ENCODE data around the gene SWAP70. TPM values are rescaled to one million over a fixed set of nuclear protein-coding genes. Genes with fewer than 3 reads are reported as not detected.

The SWAP70 gene
- total and polyA plus RNA-seq, 2 of the 13 experiments (the other 11 are each of a cell fraction or from before 2014, with no cell fraction given): 4.6 to 8.7 TPM

DNA sequence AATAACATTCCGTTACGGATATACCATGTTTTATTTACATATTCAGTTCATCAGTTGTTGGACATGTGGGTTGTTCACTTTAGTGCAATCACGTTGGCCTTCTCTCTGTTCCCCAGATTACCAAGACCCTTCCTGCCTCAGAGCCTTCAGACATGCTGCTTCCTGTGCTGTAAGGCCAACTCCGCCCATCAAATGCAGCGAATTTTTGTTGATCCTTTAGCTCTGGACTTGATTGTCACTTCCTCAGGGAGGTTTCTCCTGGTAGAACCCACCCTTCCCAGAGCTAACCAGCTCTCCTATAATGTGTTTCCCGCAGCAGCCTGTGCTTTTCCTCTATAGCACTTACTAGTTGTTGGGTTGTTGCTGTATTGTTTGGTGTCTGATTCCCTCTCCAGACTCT, 39.4 kb downstream of the SWAP70 start:
- DNase-seq (ENCODE audit: low spot score): no peak
- ChIA-PET POLR2A (no interaction called here), CTCF (ENCODE audit: low intra/inter-chr PET ratio, low total read pairs) (no interaction called here)
- TF ChIP-seq CC2D1A (CRISPR knock-in tag; IDR thresholded peaks at IDR 0.05) (no peak), MAFK (conservative IDR thresholded peaks at IDR 0.05 in 1 of 2, IDR thresholded peaks at IDR 0.05 in 1 of 2; ENCODE audit: low read length in 2 of 2) (no peak), ZNF605 (CRISPR knock-in tag; IDR thresholded peaks at IDR 0.05) (no peak), HNRNPK (IDR thresholded peaks at IDR 0.05; ENCODE audit: low read depth, low read length, poor library complexity, severe bottlenecking) (no peak), SCMH1 (CRISPR knock-in tag; IDR thresholded peaks at IDR 0.05; ENCODE audit: borderline replicate concordance) (no peak), ZNF33B (CRISPR knock-in tag; IDR thresholded peaks at IDR 0.05) (no peak), HNF4A (CRISPR knock-in tag; IDR thresholded peaks at IDR 0.05) (no peak), MEF2D (CRISPR knock-in tag; IDR thresholded peaks at IDR 0.05) (no peak), ZKSCAN1 (IDR thresholded peaks at IDR 0.05; ENCODE audit: low read length) (no peak), GABPB1 (CRISPR knock-in tag; IDR thresholded peaks at IDR 0.05) (no peak), ZNF383 (CRISPR knock-in tag; IDR thresholded peaks at IDR 0.05; ENCODE audit: borderline replicate concordance) (no peak), GATAD2A (CRISPR knock-in tag; IDR thresholded peaks at IDR 0.05) (no peak), XRCC5 (optimal IDR thresholded peaks at IDR 0.05; ENCODE audit: low read length) (no peak), ZNF468 (CRISPR knock-in tag; IDR thresholded peaks at IDR 0.05) (no peak), PPARG (CRISPR knock-in tag; conservative IDR thresholded peaks at IDR 0.05) (no peak), ZNF136 (CRISPR knock-in tag; IDR thresholded peaks at IDR 0.05; ENCODE audit: low read depth) (no peak)
- TF ChIP-seq, protein P1, sequence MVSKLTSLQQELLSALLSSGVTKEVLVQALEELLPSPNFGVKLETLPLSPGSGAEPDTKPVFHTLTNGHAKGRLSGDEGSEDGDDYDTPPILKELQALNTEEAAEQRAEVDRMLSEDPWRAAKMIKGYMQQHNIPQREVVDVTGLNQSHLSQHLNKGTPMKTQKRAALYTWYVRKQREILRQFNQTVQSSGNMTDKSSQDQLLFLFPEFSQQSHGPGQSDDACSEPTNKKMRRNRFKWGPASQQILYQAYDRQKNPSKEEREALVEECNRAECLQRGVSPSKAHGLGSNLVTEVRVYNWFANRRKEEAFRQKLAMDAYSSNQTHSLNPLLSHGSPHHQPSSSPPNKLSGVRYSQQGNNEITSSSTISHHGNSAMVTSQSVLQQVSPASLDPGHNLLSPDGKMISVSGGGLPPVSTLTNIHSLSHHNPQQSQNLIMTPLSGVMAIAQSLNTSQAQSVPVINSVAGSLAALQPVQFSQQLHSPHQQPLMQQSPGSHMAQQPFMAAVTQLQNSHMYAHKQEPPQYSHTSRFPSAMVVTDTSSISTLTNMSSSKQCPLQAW (CRISPR knock-in tag; IDR thresholded peaks at IDR 0.05): no peak
- TF ChIP-seq, protein P2, sequence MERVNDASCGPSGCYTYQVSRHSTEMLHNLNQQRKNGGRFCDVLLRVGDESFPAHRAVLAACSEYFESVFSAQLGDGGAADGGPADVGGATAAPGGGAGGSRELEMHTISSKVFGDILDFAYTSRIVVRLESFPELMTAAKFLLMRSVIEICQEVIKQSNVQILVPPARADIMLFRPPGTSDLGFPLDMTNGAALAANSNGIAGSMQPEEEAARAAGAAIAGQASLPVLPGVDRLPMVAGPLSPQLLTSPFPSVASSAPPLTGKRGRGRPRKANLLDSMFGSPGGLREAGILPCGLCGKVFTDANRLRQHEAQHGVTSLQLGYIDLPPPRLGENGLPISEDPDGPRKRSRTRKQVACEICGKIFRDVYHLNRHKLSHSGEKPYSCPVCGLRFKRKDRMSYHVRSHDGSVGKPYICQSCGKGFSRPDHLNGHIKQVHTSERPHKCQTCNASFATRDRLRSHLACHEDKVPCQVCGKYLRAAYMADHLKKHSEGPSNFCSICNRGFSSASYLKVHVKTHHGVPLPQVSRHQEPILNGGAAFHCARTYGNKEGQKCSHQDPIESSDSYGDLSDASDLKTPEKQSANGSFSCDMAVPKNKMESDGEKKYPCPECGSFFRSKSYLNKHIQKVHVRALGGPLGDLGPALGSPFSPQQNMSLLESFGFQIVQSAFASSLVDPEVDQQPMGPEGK (CRISPR knock-in tag; IDR thresholded peaks at IDR 0.05): no peak
- TF ChIP-seq, protein P3, sequence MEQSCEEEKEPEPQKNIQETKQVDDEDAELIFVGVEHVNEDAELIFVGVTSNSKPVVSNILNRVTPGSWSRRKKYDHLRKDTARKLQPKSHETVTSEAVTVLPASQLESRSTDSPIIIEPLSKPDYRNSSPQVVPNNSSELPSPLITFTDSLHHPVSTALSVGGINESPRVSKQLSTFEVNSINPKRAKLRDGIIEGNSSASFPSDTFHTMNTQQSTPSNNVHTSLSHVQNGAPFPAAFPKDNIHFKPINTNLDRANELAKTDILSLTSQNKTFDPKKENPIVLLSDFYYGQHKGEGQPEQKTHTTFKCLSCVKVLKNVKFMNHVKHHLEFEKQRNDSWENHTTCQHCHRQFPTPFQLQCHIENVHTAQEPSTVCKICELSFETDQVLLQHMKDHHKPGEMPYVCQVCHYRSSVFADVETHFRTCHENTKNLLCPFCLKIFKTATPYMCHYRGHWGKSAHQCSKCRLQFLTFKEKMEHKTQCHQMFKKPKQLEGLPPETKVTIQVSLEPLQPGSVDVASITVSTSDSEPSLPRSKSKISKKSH (CRISPR knock-in tag; IDR thresholded peaks at IDR 0.05; ENCODE audit: borderline replicate concordance): no peak
- Histone ChIP-seq H2AFZ (ENCODE audit: low read length) (no peak overlapping the region), H3K4me3 (replicated peaks in 1 of 3; ENCODE audit: insufficient read depth in 1 of 3, low read depth in 2 of 3, low read length in 3 of 3) (no peak overlapping the region), H3K36me3 (replicated peaks in 1 of 2; ENCODE audit: control insufficient read depth in 1 of 2, insufficient read depth in 2 of 2, low read length in 2 of 2) (0 out of 5 replicates have a peak, but pooled peaks cover 0 to under 1% of the 10 kb centered on the region in 2 experiments), H3K79me2 (ENCODE audit: insufficient read depth, low read length) (no peaks in the 10 kb centered on the region), H3K27ac (ENCODE audit: extremely low read length, insufficient read depth, low read length) (no peak overlapping the region), H3K9ac (ENCODE audit: insufficient read depth, low read depth, low read length) (no peak overlapping the region), H4K20me1 (ENCODE audit: insufficient read depth, low read length) (no peaks in the 10 kb centered on the region), H3K27me3 (ENCODE audit: control insufficient read depth in 1 of 2, insufficient read depth in 2 of 2, low read length in 2 of 2) (no peaks in the 10 kb centered on the region), H3K9me3 (ENCODE audit: low read length) (no peaks in the 10 kb centered on the region), H3K4me1 (ENCODE audit: insufficient read depth, low read length) (peaks cover 6% of the 10 kb centered on the region), H3K4me2 (ENCODE audit: low read depth, low read length) (no peak overlapping the region)
- no peak for ATAC-seq
- in situ Hi-C loops (cut with HindIII; ENCODE audit: extremely low pct_ligation_motif_present, low pct_unique_long_range_greater_than_20kb) (no loop called here), intact Hi-C loops (cut with micrococcal nuclease; ENCODE audit: unreplicated experiment) (no loop called here)
- WGBS (ENCODE audit: low lambda C conversion rate): 96% methylated on average over 6 of the region's 6 CpGs
- BruUV-seq (replicated peaks): no TSS peak
- FAIRE-seq: no peak
